ENCODE data around the gene FAR2. TPM values are rescaled to one million over a fixed set of nuclear protein-coding genes. Genes with fewer than 3 reads are reported as not detected.

FAR2 gene
- total and polyA plus RNA-seq, 2 of the 13 experiments (the other 11 are each of a cell fraction or from before 2014, with no cell fraction given): not detected

GRCh38 chr12:29148596-29148910, 525 bp upstream of the FAR2 start:
- Histone ChIP-seq H3K36me3 (replicated peaks in 1 of 2; ENCODE audit: control insufficient read depth in 1 of 2, insufficient read depth in 2 of 2, low read length in 2 of 2) (no peaks in the 10 kb centered on the region), H3K79me2 (ENCODE audit: insufficient read depth, low read length) (no peaks in the 10 kb centered on the region), H3K27me3 (ENCODE audit: control insufficient read depth in 1 of 2, insufficient read depth in 2 of 2, low read length in 2 of 2) (peaks cover 0 to 14% of the 10 kb centered on the region in 2 experiments; a peak in 4 of 5 replicates), H2AFZ (ENCODE audit: low read length) (no peak overlapping the region), H3K4me3 (replicated peaks in 1 of 3; ENCODE audit: insufficient read depth in 1 of 3, low read depth in 2 of 3, low read length in 3 of 3) (no peak overlapping the region), H3K9ac (ENCODE audit: insufficient read depth, low read depth, low read length) (no peak overlapping the region), H3K27ac (ENCODE audit: extremely low read length, insufficient read depth, low read length) (no peak overlapping the region), H3K4me1 (ENCODE audit: insufficient read depth, low read length) (no peaks in the 10 kb centered on the region), H4K20me1 (ENCODE audit: insufficient read depth, low read length) (no peaks in the 10 kb centered on the region), H3K4me2 (ENCODE audit: low read depth, low read length) (no peak overlapping the region), H3K9me3 (ENCODE audit: low read length) (no peaks in the 10 kb centered on the region)
- WGBS (ENCODE audit: low lambda C conversion rate): 47% methylated on average over 10 of the region's 10 CpGs
- in situ Hi-C loops (cut with HindIII; ENCODE audit: extremely low pct_ligation_motif_present, low pct_unique_long_range_greater_than_20kb): no loop called here
- ChIA-PET POLR2A (no interaction called here), CTCF (ENCODE audit: low intra/inter-chr PET ratio, low total read pairs) (no interaction called here)
- FAIRE-seq: no peak
- intact Hi-C loops (cut with micrococcal nuclease; ENCODE audit: unreplicated experiment): no loop called here
- BruUV-seq (replicated peaks): no TSS peak
- no peak for TF ChIP-seq ZNF570 (CRISPR knock-in tag; IDR thresholded peaks at IDR 0.05; ENCODE audit: borderline replicate concordance)
- TF ChIP-seq FOXP1 (IDR thresholded peaks at IDR 0.05): no peak
- no peak for TF ChIP-seq FOXP1 (CRISPR knock-in tag; IDR thresholded peaks at IDR 0.05)
- no peak for TF ChIP-seq ARHGAP35 (CRISPR knock-in tag; IDR thresholded peaks at IDR 0.05; ENCODE audit: borderline replicate concordance)
- TF ChIP-seq THYN1 (CRISPR knock-in tag; IDR thresholded peaks at IDR 0.05; ENCODE audit: borderline replicate concordance, low read depth): no peak
- no peak for TF ChIP-seq DNMT3B (CRISPR knock-in tag; conservative IDR thresholded peaks at IDR 0.05)
- TF ChIP-seq CREBL2 (CRISPR knock-in tag; IDR thresholded peaks at IDR 0.05; ENCODE audit: borderline replicate concordance): no peak
- no peak for TF ChIP-seq ZFY (CRISPR knock-in tag; IDR thresholded peaks at IDR 0.05)
- no peak for TF ChIP-seq CEBPB (IDR thresholded peaks at IDR 0.05; ENCODE audit: borderline replicate concordance, low read depth, low read length)
- no peak for TF ChIP-seq ZNF552 (CRISPR knock-in tag; IDR thresholded peaks at IDR 0.05; ENCODE audit: borderline replicate concordance)
- TF ChIP-seq ZNF33A (CRISPR knock-in tag; IDR thresholded peaks at IDR 0.05; ENCODE audit: borderline replicate concordance): no peak
- TF ChIP-seq ZNF260 (CRISPR knock-in tag; IDR thresholded peaks at IDR 0.05; ENCODE audit: borderline replicate concordance, low read depth): no peak
- no peak for TF ChIP-seq ZNF121 (CRISPR knock-in tag; IDR thresholded peaks at IDR 0.05)
- TF ChIP-seq CREM (IDR thresholded peaks at IDR 0.05): no peak
- no peak for TF ChIP-seq CREM (CRISPR knock-in tag; IDR thresholded peaks at IDR 0.05)
- TF ChIP-seq GMEB1 (CRISPR knock-in tag; IDR thresholded peaks at IDR 0.05; ENCODE audit: borderline replicate concordance): no peak
- DNase-seq (ENCODE audit: low spot score): no peak
- no peak for ATAC-seq
